UCSD-AML1 (cell line): Measurements from ENCODE around the gene RASL12.
A peak's percentile ranks its signal among the peaks of the same experiment; 100 is the strongest.
"Not testable (repeated sequence)": the region's sequence is repeated elsewhere in the genome, so short reads cannot be mapped to it uniquely, and the experiment has no call there.

Experiments
- DNase-seq: peaks from one replicate; lab custom pipeline; 2025; ENCODE audit not compliant: unreplicated experiment; lab: John Stamatoyannopoulos, UW

RASL12 gene

GRCh38 chr15:65076486-65077290 is 8.9 kb upstream of the RASL12 start, which contains the start of gene KBTBD13:
KBTBD13 (plus strand) TSS chr15:65076746; CDS start chr15:65076816, 70 bp downstream.
- no peak for DNase-seq

GRCh38 chr15:65075607-65076395 is 8.0 kb upstream of the RASL12 start:
- not testable (repeated sequence) for DNase-seq

GRCh38 chr15:65074946-65075345 is 7.2 kb upstream of the RASL12 start:
- not testable (repeated sequence) for DNase-seq

- no peak for DNase-seq
These were observed 4.8 kb upstream of the RASL12 start for GRCh38 chr15:65072617-65073016.

GRCh38 chr15:65072027-65072426 is 4.2 kb upstream of the RASL12 start:
- peak; percentile 37 for DNase-seq

GRCh38 chr15:65071381-65071811 is 3.6 kb upstream of the RASL12 start:
- no peak for DNase-seq

GRCh38 chr15:65069779-65070546 is 2.2 kb upstream of the RASL12 start:
- no peak for DNase-seq

- DNase-seq = no peak
These were observed 1.4 kb upstream of the RASL12 start for GRCh38 chr15:65069179-65069578.

- DNase-seq = no peak
These were observed 605 bp upstream of the RASL12 start for GRCh38 chr15:65068403-65068788.

- no peak for DNase-seq
These were observed 510 bp downstream of the RASL12 start for GRCh38 chr15:65067317-65067644.

GRCh38 chr15:65066635-65067316 is 1.0 kb downstream of the RASL12 start:
- DNase-seq = no peak

- no peak for DNase-seq
These were observed 1.7 kb downstream of the RASL12 start for GRCh38 chr15:65066001-65066634.

- no peak for DNase-seq
These were observed 5.1 kb downstream of the RASL12 start for GRCh38 chr15:65062726-65063125.

GRCh38 chr15:65062061-65062460 is 5.7 kb downstream of the RASL12 start:
- no peak for DNase-seq

GRCh38 chr15:65060641-65061397 is 7.0 kb downstream of the RASL12 start:
- DNase-seq = no peak

- DNase-seq = no peak
These were observed 7.7 kb downstream of the RASL12 start for GRCh38 chr15:65059931-65060596.

- no peak for DNase-seq
These were observed 8.4 kb downstream of the RASL12 start for GRCh38 chr15:65059369-65059750.

GRCh38 chr15:65058394-65059368 is 9.1 kb downstream of the RASL12 start:
- DNase-seq = no peak
